KG1 (cell line): ENCODE measurements around the gene RAX2.
"Not testable (repeated sequence)": the region's sequence is repeated elsewhere in the genome, so short reads cannot be mapped to it uniquely, and the experiment has no call there.

Experiments used
- DNase-seq: peaks from one replicate; lab custom pipeline; 2025; lab: John Stamatoyannopoulos, UW

The RAX2 gene

GRCh38 chr19:3771906-3772455 is at the start of gene RAX2:
RAX2 (minus strand) TSS chr19:3772228; CDS start chr19:3771742, 486 bp downstream.
- no peak for DNase-seq

- DNase-seq = no peak
Measured at GRCh38 chr19:3821156-3821555, 49.1 kb upstream of the RAX2 start.

- DNase-seq = no peak
Measured at GRCh38 chr19:3819989-3820388, 48.0 kb upstream of the RAX2 start.

GRCh38 chr19:3818918-3819317 is 46.9 kb upstream of the RAX2 start:
- no peak for DNase-seq

GRCh38 chr19:3818466-3818865 is 46.4 kb upstream of the RAX2 start:
- no peak for DNase-seq

- DNase-seq = no peak
Measured at GRCh38 chr19:3817761-3818160, 45.7 kb upstream of the RAX2 start.

- no peak for DNase-seq
Measured at GRCh38 chr19:3816566-3817218, 44.7 kb upstream of the RAX2 start.

GRCh38 chr19:3816148-3816547 is 44.1 kb upstream of the RAX2 start:
- DNase-seq = not testable (repeated sequence)

GRCh38 chr19:3814648-3815047 is 42.6 kb upstream of the RAX2 start:
- DNase-seq = no peak

- DNase-seq = no peak
Measured at GRCh38 chr19:3813473-3814392, 41.7 kb upstream of the RAX2 start.

GRCh38 chr19:3810708-3811355 is 38.8 kb upstream of the RAX2 start:
- no peak for DNase-seq

GRCh38 chr19:3809881-3810707 is 38.1 kb upstream of the RAX2 start:
- no peak for DNase-seq

- no peak for DNase-seq
Measured at GRCh38 chr19:3808420-3809143, 36.6 kb upstream of the RAX2 start.

- DNase-seq = no peak
Measured at GRCh38 chr19:3807574-3808354, 35.7 kb upstream of the RAX2 start.

GRCh38 chr19:3807131-3807480 is 35.1 kb upstream of the RAX2 start:
- DNase-seq = no peak

GRCh38 chr19:3805859-3806258 is 33.8 kb upstream of the RAX2 start:
- no peak for DNase-seq

- no peak for DNase-seq
Measured at GRCh38 chr19:3804429-3804828, 32.4 kb upstream of the RAX2 start.

GRCh38 chr19:3803986-3804385 is 32.0 kb upstream of the RAX2 start:
- no peak for DNase-seq

- DNase-seq = no peak
Measured at GRCh38 chr19:3803114-3803888, 31.3 kb upstream of the RAX2 start.
